Heart left ventricle (tissue), 13 donors: ENCODE data around the gene CX3CL1.

Experiments used
- CTCF ChIP-seq, 12 donors: fragments of 200-600 bp; sonication (generic) in 4 of 12; IDR thresholded peaks; one replicate each; pipeline versions ENCODE4 v1.5.0 to v1.8.0; 2018 to 2022; ENCODE audit warnings: antibody characterized with exemption in 12 of 12, mild to moderate bottlenecking in 5 of 12
- POLR2A ChIP-seq, 2 donors: fragments of 450-650 bp; IDR thresholded peaks; one replicate each; pipeline ENCODE4 v1.6.1; 2017; ENCODE audit warnings: antibody characterized with exemption in 2 of 2, mild to moderate bottlenecking in 2 of 2, moderate library complexity in 2 of 2
- donor health status: ischemic (EF 13 %, LVEDD 7.1; RV severe dilation, severe dysfunction).
- donor health status: DM: no; HTN: yes; CAD: no.
- donor health status: DM: no; HTN: no; CAD: no.
- donor health status: ischemic (EF 25% LVEDD 6.9; RV normal size, moderate dysfunction).
- donor health status: ischemic (EF 25% LVEDD 5.7; RV mildly dilated, moderate dysfunction).
- donor health status: ischemic (EF 35%, LVEDD 5.7; RV mildly dilated, moderate dysfunction).
- donor health status: nonischemic (EF 11% LVEDD 7.7; RV severe dilation, severe dysfunction).
- donor health status: DM: yes; HTN: yes; CAD: no.
- donor health status: PGD.
- donor health status: ischemic (EF 29% LVEDD 5.4; RV normal size, mild dysfunction).
- donor health status: nonischemic (EF 23%, LVEDD 6.1; RV moderate dilation, normal function).

GRCh38 chr16:57411362-57411976 lies 39.2 kb downstream of the CX3CL1 start:
- no peak for TF ChIP-seq CTCF (IDR thresholded peaks at IDR 0.05)
- no peak for TF ChIP-seq POLR2A (IDR thresholded peaks at IDR 0.05)
